K562 (cell line): ENCODE measurements around the gene KCNB1. TPM values are rescaled to one million over a fixed set of nuclear protein-coding genes. Genes with fewer than 3 reads are reported as not detected.

Source experiments
- ATAC-seq: fragments of 200-7000 bp; cut with Tn5 transposase; 3 replicates; pipeline ENCODE4 v1.9.1; 2020; ENCODE audit warnings: moderate library complexity
- BruUV-seq: library from RNA; stranded (reverse); fragments of 400-500 nt; replicated peaks from 2 replicates; lab custom pipeline; 2021; lab: Mats Ljungman, UMichigan
- CTCF ChIA-PET: fragments of 300-600 bp; formaldehyde crosslinking; extraction: SDS; loops from one replicate; lab custom pipeline; 2021; ENCODE audit warnings: low intra/inter-chr PET ratio; lab: Yijun Ruan, JAX
- POLR2A ChIA-PET: fragments of 300-600, 350-650 bp; sonication (Branson Sonifier 250); formaldehyde crosslinking; extraction: SDS; loops from one replicate; lab custom pipeline; 2021; ENCODE audit warnings: antibody characterized with exemption, inconsistent platforms; lab: Yijun Ruan, JAX
- DNase-seq, 4 experiments: peaks; one replicate each; pipeline versions ENCODE4 v3.0.0 to v3.0.0-alpha.2; 2011 to 2018; ENCODE audit warnings: low spot score in 3 of 4, mixed read lengths in 3 of 4; ENCODE audit errors: extremely low read depth in 1 of 4
- FAIRE-seq: peaks from 2 replicates; lab custom pipeline; 2011; peaks lifted over from hg19 to GRCh38; lab: Jason Lieb, UNC
- H2AFZ ChIP-seq: 2 replicates; pipeline ENCODE4 v1.6.0; 2011; ENCODE audit warnings: low read depth, low read length, control low read depth, inconsistent platforms
- H3K27ac ChIP-seq: fragments of 200-600 bp; 3 replicates; pipeline ENCODE4 v1.8.0; 2011; ENCODE audit warnings: low read depth, mild to moderate bottlenecking, control low read depth, inconsistent platforms, low read length, moderate library complexity, mixed read lengths; ENCODE audit errors: extremely low read depth
- H3K27me3 ChIP-seq, 2 experiments: fragments of 300-600 bp in 1 of 2; 2 replicates in 1 of 2; 3 replicates in 1 of 2; pipeline versions ENCODE4 v1.6.0 to v1.8.0; 2011; ENCODE audit warnings: inconsistent platforms in 2 of 2, low read length in 2 of 2, mild to moderate bottlenecking in 1 of 2, mixed read lengths in 1 of 2, moderate library complexity in 1 of 2; ENCODE audit not compliant: control insufficient read depth in 2 of 2, insufficient read depth in 2 of 2
- H3K36me3 ChIP-seq: fragments of 300-600 bp; 3 replicates; pipeline ENCODE4 v1.8.0; 2011; ENCODE audit warnings: mild to moderate bottlenecking, low read length, inconsistent platforms; ENCODE audit not compliant: control insufficient read depth, insufficient read depth
- H3K4me1 ChIP-seq, 2 experiments: fragments of 200-600 bp in 1 of 2; replicated peaks in 1 of 2; 2 replicates in 1 of 2; 3 replicates in 1 of 2; pipeline versions ENCODE4 v1.5.1 to v1.8.0; 2011; ENCODE audit warnings: inconsistent platforms in 2 of 2, low read length in 2 of 2, mild to moderate bottlenecking in 1 of 2, mixed read lengths in 1 of 2, moderate library complexity in 1 of 2; ENCODE audit not compliant: control insufficient read depth in 2 of 2, insufficient read depth in 2 of 2
- H3K4me2 ChIP-seq: 2 replicates; pipeline ENCODE4 v1.6.1; 2011; ENCODE audit warnings: low read length, control low read depth, inconsistent platforms, mixed read lengths; ENCODE audit not compliant: insufficient read depth
- H3K4me3 ChIP-seq: fragments of 200-600 bp; sonication (generic), shearing (Covaris generic); 2 replicates; pipeline ENCODE4 v1.5.1; 2016; ENCODE audit warnings: control low read depth, inconsistent platforms
- H3K79me2 ChIP-seq: fragments of 200-600 bp; 3 replicates; pipeline ENCODE4 v1.8.0; 2011; ENCODE audit warnings: low read length, inconsistent platforms; ENCODE audit not compliant: control insufficient read depth, insufficient read depth
- H3K9ac ChIP-seq, 2 experiments: 2 replicates each; pipeline versions ENCODE4 v1.6.0 to v1.6.1; 2011; ENCODE audit warnings: low read depth in 2 of 2, low read length in 2 of 2, control low read depth in 1 of 2, inconsistent platforms in 1 of 2, mild to moderate bottlenecking in 1 of 2, mixed read lengths in 1 of 2; ENCODE audit not compliant: insufficient read depth in 1 of 2
- H3K9me1 ChIP-seq: one replicate; pipeline ENCODE4 v1.6.0; 2011; ENCODE audit warnings: inconsistent platforms, mild to moderate bottlenecking, low read length, moderate library complexity; ENCODE audit not compliant: control insufficient read depth, insufficient read depth
- H3K9me3 ChIP-seq: replicated peaks from 2 replicates; pipeline ENCODE4 v1.5.1; 2011; ENCODE audit warnings: low read depth, low read length, inconsistent platforms; ENCODE audit not compliant: control insufficient read depth, insufficient read depth
- H4K20me1 ChIP-seq: replicated peaks from 2 replicates; pipeline ENCODE4 v1.6.1; 2011; ENCODE audit warnings: low read length, inconsistent platforms, mixed read lengths; ENCODE audit not compliant: control insufficient read depth, insufficient read depth
- CHD4 ChIP-seq: fragments of 200-600 bp; sonication (generic); IDR thresholded peaks from 3 replicates; pipeline ENCODE4 v1.6.1; 2012; ENCODE audit warnings: low read depth, mild to moderate bottlenecking, mixed read lengths, low read length, inconsistent platforms; ENCODE audit not compliant: insufficient read depth, insufficient replicate concordance, poor library complexity, severe bottlenecking
- EHMT2 ChIP-seq: fragments of 450-650 bp; IDR thresholded peaks from 2 replicates; pipeline ENCODE4 v1.6.1; 2018; ENCODE audit warnings: antibody characterized with exemption
- FOXK1 ChIP-seq: sonication (generic); formaldehyde crosslinking; IDR thresholded peaks from 2 replicates; pipeline ENCODE4 v1.8.0; 2022; ENCODE audit warnings: missing genetic modification reagents, mild to moderate bottlenecking, borderline replicate concordance
- GABPB2 ChIP-seq: fragments of 250-450 bp; sonication (Bioruptor Pico); conservative IDR thresholded peaks from 2 replicates; pipeline ENCODE4 v1.5.1; 2021; ENCODE audit warnings: mild to moderate bottlenecking
- NFE2L1 ChIP-seq: fragments of 450-650 bp; IDR thresholded peaks from 2 replicates; pipeline ENCODE4 v1.6.1; 2016; ENCODE audit warnings: missing genetic modification characterization, low read depth, mild to moderate bottlenecking, missing compliant biosample characterization, moderate library complexity, borderline replicate concordance
- SAFB ChIP-seq: fragments of 200-400 bp; formaldehyde crosslinking; IDR thresholded peaks from 2 replicates; pipeline ENCODE4 v1.6.1; 2017; ENCODE audit warnings: low read depth, low read length, borderline replicate concordance
- WGBS: fragments of 100-300 bp; shearing (Covaris generic); methylation state at CpG from one replicate; pipeline ENCODE4 v1.1.6; 2016; ENCODE audit warnings: low coverage, mixed read lengths; ENCODE audit not compliant: insufficient coverage; ENCODE audit errors: missing lambda C conversion rate; 5-methylcytosine and 5-hydroxymethylcytosine counted together
- in situ Hi-C: fragments of 300-500 bp; cut with MboI; formaldehyde crosslinking; loops from 4 replicates; pipeline ENCODE4 v1.15.0; 2018; ENCODE audit warnings: inconsistent platforms, mixed read lengths
- intact Hi-C: fragments of 100-400 bp; cut with micrococcal nuclease; formaldehyde crosslinking; loops from 2 replicates; pipeline ENCODE4 v1.14.2; 2022
- polyA plus RNA-seq, 8 experiments: library from polyadenylated mRNA; depleted of rRNA in 4 of 8; stranded (reverse) in 5 of 8; unstranded in 3 of 8; fragments of >200 nt; fragmentation: Nextera tagmentation in 2 of 8; fragmentation: Illumina TruSeq in 1 of 8; extraction: Ambion mirVana in 2 of 8; extraction: Trizol in 1 of 8; gene quantifications; 2 replicates each; pipeline versions ENCODE4 v1.2.1 to v1.2.3, GENCODE V29; 2011 to 2014; ENCODE audit warnings: inconsistent platforms in 1 of 8, missing spikeins in 1 of 8
- total RNA-seq, 7 experiments: library from RNA; depleted of rRNA in 6 of 7; stranded (reverse); fragments of >200 nt in 6 of 7; fragmentation: Illumina TruSeq in 2 of 7; extraction: Trizol in 2 of 7; gene quantifications; 2 replicates each; pipeline versions ENCODE4 v1.2.1 to v1.2.3, GENCODE V29; 2011 to 2021; ENCODE audit warnings: low replicate concordance in 1 of 7
- TF ChIP-seq, protein P1 (sequence below): fragments of 200-800 bp; sonication (Bioruptor generic); IDR thresholded peaks from 2 replicates; pipeline ENCODE4 v1.6.1; 2016; ENCODE audit warnings: missing genetic modification characterization, missing compliant biosample characterization
- TF ChIP-seq, protein P2 (sequence below): fragments of 450-650 bp; formaldehyde crosslinking; IDR thresholded peaks from 2 replicates; pipeline ENCODE4 v1.4.0; 2022; ENCODE audit warnings: mild to moderate bottlenecking, moderate library complexity

The KCNB1 gene
- total and polyA plus RNA-seq, 9 of the 15 experiments (the other 6 are each of a cell fraction or from before 2014, with no cell fraction given) = 0.01 to 0.06 TPM; not detected in 7

DNA sequence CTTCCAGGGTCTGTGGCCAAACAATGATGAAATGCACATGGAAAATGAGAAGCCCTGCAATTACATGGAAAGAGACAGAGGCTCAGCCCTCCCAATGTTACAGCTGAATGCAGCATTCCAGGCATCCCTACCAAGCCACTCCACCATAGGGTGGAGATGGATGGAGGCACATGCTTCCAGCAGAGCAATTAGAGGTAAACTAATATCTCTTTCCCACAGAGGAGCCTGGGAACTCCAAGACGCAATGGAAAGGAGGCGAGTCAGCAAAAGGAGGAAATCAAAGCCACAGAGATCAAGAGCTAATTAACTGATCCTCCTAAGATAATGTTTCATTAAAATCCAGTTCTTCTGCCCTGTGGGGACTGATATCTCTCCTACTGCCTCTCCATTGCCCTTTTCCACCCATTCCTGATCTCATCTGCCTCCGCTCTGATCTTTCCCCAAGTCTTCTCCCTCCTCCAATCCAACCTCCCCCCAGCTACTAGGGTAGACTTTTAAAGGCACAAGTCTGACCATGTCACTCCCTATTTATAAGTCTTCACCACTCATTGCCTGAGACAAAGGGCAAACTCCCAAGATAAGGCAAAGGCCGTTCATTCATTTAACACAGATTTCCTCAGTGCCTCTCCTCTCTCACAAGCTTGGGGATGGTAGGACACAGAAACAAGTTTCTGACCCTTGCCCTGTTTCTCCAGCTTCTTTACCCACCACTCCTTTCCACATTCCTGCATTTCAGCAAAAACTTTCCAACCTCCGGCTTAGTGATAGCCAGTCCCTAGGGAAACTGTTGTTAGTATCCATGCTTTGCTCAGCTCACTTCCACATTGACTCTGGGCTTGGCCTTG lies 14.3 kb upstream of the KCNB1 start:
- Histone ChIP-seq H2AFZ (no peak overlapping the region), H3K4me2 (no peak overlapping the region), H3K9me1 (no peaks in the 10 kb centered on the region), H3K27me3 (no peaks in the 10 kb centered on the region), H3K36me3 (no peaks in the 10 kb centered on the region), H3K9me3 (no peaks in the 10 kb centered on the region), H3K9ac (no peak overlapping the region), H3K4me3 (no peak overlapping the region), H3K79me2 (no peaks in the 10 kb centered on the region), H4K20me1 (no peaks in the 10 kb centered on the region), H3K27ac (no peak overlapping the region), H3K4me1 (no peaks in the 10 kb centered on the region)
- no TSS peak for BruUV-seq
- CTCF ChIA-PET = no interaction called here
- TF ChIP-seq, protein P1, sequence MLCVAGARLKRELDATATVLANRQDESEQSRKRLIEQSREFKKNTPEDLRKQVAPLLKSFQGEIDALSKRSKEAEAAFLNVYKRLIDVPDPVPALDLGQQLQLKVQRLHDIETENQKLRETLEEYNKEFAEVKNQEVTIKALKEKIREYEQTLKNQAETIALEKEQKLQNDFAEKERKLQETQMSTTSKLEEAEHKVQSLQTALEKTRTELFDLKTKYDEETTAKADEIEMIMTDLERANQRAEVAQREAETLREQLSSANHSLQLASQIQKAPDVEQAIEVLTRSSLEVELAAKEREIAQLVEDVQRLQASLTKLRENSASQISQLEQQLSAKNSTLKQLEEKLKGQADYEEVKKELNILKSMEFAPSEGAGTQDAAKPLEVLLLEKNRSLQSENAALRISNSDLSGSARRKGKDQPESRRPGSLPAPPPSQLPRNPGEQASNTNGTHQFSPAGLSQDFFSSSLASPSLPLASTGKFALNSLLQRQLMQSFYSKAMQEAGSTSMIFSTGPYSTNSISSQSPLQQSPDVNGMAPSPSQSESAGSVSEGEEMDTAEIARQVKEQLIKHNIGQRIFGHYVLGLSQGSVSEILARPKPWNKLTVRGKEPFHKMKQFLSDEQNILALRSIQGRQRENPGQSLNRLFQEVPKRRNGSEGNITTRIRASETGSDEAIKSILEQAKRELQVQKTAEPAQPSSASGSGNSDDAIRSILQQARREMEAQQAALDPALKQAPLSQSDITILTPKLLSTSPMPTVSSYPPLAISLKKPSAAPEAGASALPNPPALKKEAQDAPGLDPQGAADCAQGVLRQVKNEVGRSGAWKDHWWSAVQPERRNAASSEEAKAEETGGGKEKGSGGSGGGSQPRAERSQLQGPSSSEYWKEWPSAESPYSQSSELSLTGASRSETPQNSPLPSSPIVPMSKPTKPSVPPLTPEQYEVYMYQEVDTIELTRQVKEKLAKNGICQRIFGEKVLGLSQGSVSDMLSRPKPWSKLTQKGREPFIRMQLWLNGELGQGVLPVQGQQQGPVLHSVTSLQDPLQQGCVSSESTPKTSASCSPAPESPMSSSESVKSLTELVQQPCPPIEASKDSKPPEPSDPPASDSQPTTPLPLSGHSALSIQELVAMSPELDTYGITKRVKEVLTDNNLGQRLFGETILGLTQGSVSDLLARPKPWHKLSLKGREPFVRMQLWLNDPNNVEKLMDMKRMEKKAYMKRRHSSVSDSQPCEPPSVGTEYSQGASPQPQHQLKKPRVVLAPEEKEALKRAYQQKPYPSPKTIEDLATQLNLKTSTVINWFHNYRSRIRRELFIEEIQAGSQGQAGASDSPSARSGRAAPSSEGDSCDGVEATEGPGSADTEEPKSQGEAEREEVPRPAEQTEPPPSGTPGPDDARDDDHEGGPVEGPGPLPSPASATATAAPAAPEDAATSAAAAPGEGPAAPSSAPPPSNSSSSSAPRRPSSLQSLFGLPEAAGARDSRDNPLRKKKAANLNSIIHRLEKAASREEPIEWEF (CRISPR knock-in tag) = no peak
- TF ChIP-seq FOXK1 (no peak), CHD4 (no peak), EHMT2 (no peak), GABPB2 (CRISPR knock-in tag) (no peak), SAFB (no peak), NFE2L1 (tag) (no peak)
- TF ChIP-seq, protein P2, sequence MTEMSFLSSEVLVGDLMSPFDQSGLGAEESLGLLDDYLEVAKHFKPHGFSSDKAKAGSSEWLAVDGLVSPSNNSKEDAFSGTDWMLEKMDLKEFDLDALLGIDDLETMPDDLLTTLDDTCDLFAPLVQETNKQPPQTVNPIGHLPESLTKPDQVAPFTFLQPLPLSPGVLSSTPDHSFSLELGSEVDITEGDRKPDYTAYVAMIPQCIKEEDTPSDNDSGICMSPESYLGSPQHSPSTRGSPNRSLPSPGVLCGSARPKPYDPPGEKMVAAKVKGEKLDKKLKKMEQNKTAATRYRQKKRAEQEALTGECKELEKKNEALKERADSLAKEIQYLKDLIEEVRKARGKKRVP (CRISPR knock-in tag) = no peak
- DNase-seq = no peak
- in situ Hi-C loops = no loop called here
- no peak for ATAC-seq
- FAIRE-seq = no peak
- POLR2A ChIA-PET = interaction anchor here (0.6 to 1.0 kb wide), 3 partner anchors 11 to 107 kb away, joined by 3 to 4 read pairs (median 3); no protein-coding TSS in a partner anchor
- intact Hi-C loops = no loop called here
- 0% methylated on average over 5 of the region's 5 CpGs for WGBS
